ENCODE measurements around the gene TNIP2.

GRCh38 chr4:2788101-2788500 lies 32.0 kb upstream of the TNIP2 start:
- TF ChIP-seq CTCF (conservative IDR thresholded peaks at IDR 0.05 in 1 of 2, IDR thresholded peaks at IDR 0.05 in 1 of 2; ENCODE audit: extremely low read depth in 1 of 2, insufficient read depth in 1 of 2, low read depth in 1 of 2, low read length in 2 of 2) (no peak), EZH2 (IDR thresholded peaks at IDR 0.05; ENCODE audit: borderline replicate concordance, low read length) (no peak)

All from mammary epithelial cell (primary cell).